Ovary (tissue), 3 donors: Measurements from ENCODE around the gene ITIH1.

Source experiments
- CTCF ChIP-seq, 3 donors: fragments of 450-650 bp in 2 of 3; fragments of 200-600 bp in 1 of 3; IDR thresholded peaks; one replicate each; pipeline versions ENCODE4 v1.5.1 to v1.8.0; 2016 to 2022; ENCODE audit warnings: antibody characterized with exemption in 3 of 3, mild to moderate bottlenecking in 1 of 3
- EP300 ChIP-seq: sonication (generic); formaldehyde crosslinking; IDR thresholded peaks from one replicate; pipeline ENCODE4 v1.6.1; 2017; ENCODE audit warnings: antibody characterized with exemption
- POLR2A ChIP-seq: fragments of 450-650 bp; IDR thresholded peaks from one replicate; pipeline ENCODE4 v1.6.1; 2017; ENCODE audit warnings: antibody characterized with exemption, mild to moderate bottlenecking, moderate library complexity
- donor health status: DM: no; HTN: no; CAD: no.

GRCh38 chr3:52833202-52833601 is 55.8 kb downstream of the ITIH1 start:
- TF ChIP-seq CTCF (IDR thresholded peaks at IDR 0.05) (no peak), EP300 (no peak), POLR2A (no peak)
